ENCODE data around the gene YTHDF1.

The YTHDF1 gene

DNA sequence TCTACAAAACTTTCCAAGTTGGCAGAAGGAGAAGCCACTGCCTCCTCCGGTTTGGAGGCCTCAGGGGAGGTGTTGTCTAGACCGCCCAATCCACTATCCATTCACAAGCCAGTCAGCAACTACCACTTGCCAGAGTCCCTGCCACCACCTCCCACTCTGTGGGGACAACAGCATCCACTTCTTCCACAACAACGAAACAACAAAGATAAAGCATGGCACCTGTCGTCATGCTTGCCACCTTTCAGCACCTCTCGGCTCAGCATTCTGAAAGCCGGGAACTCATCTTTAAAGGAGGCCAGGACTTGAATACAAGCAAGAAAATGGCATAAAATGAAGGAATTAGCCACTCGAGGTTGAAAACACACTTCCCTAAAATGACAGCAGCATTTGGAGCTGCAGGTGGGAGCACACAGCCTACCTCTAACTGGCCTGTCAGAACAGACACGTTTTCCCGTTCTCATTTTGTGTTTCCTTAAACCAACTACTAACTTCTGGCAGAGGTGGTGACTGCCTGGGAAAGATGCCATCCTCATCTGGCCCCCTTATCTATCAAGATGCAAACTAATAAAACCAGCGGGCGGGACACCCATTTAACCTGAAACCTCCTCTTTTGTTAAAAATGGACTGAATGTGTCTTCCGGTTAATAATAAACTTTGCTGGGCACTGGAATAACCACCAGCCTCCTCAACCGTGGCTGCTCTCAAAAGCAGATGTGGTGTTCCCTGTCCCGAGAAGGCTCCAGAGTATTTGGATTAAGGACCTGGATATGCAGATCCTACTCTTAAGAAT is 21.7 kb downstream of the YTHDF1 start:
- TF ChIP-seq, protein P1, sequence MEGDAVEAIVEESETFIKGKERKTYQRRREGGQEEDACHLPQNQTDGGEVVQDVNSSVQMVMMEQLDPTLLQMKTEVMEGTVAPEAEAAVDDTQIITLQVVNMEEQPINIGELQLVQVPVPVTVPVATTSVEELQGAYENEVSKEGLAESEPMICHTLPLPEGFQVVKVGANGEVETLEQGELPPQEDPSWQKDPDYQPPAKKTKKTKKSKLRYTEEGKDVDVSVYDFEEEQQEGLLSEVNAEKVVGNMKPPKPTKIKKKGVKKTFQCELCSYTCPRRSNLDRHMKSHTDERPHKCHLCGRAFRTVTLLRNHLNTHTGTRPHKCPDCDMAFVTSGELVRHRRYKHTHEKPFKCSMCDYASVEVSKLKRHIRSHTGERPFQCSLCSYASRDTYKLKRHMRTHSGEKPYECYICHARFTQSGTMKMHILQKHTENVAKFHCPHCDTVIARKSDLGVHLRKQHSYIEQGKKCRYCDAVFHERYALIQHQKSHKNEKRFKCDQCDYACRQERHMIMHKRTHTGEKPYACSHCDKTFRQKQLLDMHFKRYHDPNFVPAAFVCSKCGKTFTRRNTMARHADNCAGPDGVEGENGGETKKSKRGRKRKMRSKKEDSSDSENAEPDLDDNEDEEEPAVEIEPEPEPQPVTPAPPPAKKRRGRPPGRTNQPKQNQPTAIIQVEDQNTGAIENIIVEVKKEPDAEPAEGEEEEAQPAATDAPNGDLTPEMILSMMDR (IDR thresholded peaks at IDR 0.05; ENCODE audit: control insufficient read depth, insufficient read depth, low read depth, low read length, missing control alignments), result no peak
- DNase-seq (ENCODE audit: low read depth), result no peak
- H3K4me3 ChIP-seq (ENCODE audit: control insufficient read depth, low read depth, low read length), result no peak overlapping the region

DNA sequence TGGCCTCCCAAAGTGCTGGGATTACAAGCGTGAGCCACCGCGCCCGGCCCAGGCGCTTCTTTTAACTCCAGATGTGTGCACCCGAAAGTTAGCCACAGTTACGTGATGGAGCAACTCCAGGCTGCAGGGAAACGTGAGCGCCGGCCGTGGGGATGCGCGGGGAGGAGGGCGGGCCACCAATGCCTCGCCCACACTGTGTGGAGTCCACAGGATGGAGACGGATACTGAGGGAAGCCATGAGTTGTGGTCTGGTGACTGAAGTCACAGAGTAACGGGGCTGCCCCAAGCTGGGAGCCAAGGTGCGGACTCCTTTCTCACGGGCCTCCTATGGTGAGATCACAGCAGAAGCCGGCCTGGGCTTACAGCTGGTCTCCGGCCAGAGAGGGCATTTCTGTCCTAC is 23.2 kb downstream of the YTHDF1 start:
- TF ChIP-seq, protein P1 (IDR thresholded peaks at IDR 0.05; ENCODE audit: control insufficient read depth, insufficient read depth, low read depth, low read length, missing control alignments), result no peak
- no peak for DNase-seq (ENCODE audit: low read depth)
- H3K4me3 ChIP-seq (ENCODE audit: control insufficient read depth, low read depth, low read length), result no peak overlapping the region

DNA sequence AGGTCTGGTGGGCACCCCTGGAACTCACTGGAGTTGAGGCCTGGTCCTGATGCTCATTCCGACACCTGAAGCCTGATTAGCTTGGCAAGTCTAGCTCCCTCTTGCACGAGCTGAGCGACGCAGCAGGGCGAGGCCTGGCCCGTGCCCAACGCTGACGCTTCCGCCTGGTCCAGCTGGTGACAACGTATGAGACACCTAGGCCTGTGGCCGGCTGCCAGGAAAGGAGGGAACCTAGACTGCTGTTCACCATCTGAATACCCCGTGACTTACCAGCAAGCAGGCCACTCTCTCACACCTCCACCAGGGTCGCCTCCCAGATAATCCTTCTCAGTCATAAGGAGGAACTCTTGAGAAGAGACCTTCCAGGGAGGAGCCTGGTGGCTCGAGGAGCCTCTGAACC is 24.5 kb downstream of the YTHDF1 start:
- H3K4me3 ChIP-seq (ENCODE audit: control insufficient read depth, low read depth, low read length), result no peak overlapping the region
- no peak for DNase-seq (ENCODE audit: low read depth)
- TF ChIP-seq, protein P1 (IDR thresholded peaks at IDR 0.05; ENCODE audit: control insufficient read depth, insufficient read depth, low read depth, low read length, missing control alignments), result no peak

DNA sequence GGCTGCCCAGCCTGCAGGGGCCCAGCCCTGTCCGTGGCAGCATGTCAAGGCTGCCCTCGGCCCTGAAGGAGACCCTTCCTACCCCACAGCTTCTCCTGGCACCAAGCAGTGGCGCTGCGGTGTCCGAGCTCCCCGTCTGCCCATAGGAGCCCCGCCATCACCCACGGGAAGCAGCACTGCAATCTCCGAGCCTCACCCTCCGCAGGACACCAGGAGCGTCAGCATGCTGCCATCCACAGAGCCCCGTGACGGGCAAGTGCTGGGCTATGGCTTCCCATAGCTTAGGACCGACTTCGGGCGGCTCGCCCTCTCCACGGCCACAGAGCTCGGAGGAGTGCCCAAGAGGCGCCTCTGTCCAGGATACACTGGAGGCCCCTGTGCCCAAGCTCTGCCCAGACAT is 25.1 kb downstream of the YTHDF1 start:
- DNase-seq (ENCODE audit: low read depth), result no peak
- no peak overlapping the region for H3K4me3 ChIP-seq (ENCODE audit: control insufficient read depth, low read depth, low read length)
- TF ChIP-seq, protein P1 (IDR thresholded peaks at IDR 0.05; ENCODE audit: control insufficient read depth, insufficient read depth, low read depth, low read length, missing control alignments), result no peak

DNA sequence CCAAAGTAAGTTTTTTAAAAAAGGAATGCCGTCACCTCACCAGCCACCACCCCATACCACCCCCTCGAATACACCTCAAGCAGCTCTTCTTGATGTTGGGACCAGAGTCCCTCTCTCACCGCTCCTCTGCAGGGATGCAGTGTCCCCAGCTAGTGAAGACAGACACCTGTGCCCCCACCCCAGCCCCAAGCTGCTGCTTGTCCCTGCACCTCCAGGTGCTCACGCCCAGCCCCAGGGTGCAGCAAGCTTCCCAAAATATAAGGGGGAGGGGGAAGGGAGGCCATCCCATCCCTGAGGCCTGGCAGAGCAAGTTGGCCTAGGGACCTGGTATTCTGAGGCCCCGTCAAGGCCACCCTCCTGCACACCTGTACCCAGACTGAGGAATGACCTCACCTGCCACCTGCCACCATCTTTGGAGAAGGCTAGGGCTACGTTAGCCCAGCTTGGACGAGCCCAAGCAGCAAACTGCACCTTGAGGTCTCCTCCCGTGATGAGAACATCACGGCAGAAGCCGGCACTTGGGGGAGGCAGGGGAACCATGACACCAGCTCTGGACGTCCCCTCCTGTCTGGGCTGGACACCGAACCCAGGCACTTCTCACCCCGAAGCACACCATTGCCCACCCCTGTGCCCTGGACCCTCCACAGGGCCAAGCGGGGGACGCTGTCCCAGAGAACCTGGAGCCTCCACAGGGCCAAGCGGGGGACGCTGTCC is 25.9 kb downstream of the YTHDF1 start:
- TF ChIP-seq, protein P1 (IDR thresholded peaks at IDR 0.05; ENCODE audit: control insufficient read depth, insufficient read depth, low read depth, low read length, missing control alignments), result no peak
- no peak overlapping the region for H3K4me3 ChIP-seq (ENCODE audit: control insufficient read depth, low read depth, low read length)
- DNase-seq (ENCODE audit: low read depth), result no peak

DNA sequence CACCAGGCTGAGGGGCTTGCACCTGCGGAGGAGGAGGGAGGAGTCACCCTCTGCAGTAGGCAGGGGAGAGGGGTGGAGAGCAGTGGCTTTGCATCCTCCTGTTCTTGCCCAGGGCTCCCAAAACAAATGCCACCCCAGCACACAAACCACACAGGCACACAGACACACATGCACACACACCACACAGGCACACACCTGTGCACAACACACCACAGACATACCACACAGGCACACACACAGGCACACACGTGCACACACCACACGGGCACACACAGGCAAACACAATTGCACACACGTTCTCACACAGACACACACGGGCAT is 26.6 kb downstream of the YTHDF1 start:
- no peak overlapping the region for H3K4me3 ChIP-seq (ENCODE audit: control insufficient read depth, low read depth, low read length)
- TF ChIP-seq, protein P1 (IDR thresholded peaks at IDR 0.05; ENCODE audit: control insufficient read depth, insufficient read depth, low read depth, low read length, missing control alignments), result no peak
- DNase-seq (ENCODE audit: low read depth), result no peak
